Karpas-422 (cell line): ENCODE measurements around the gene TMEM59L. TPM values are rescaled to one million over a fixed set of nuclear protein-coding genes. Genes with fewer than 3 reads are reported as not detected.

ENCODE experiments used
- DNase-seq: peaks from one replicate; pipeline ENCODE4 v3.0.0-alpha.2; 2015
- H2AFZ ChIP-seq: fragments of 200-600 bp; sonication (generic); 2 replicates; pipeline ENCODE4 v1.6.1; 2014; ENCODE audit warnings: antibody characterized with exemption, low read length, mixed read lengths
- H3K27ac ChIP-seq: fragments of 200-600 bp; sonication (generic); 2 replicates; pipeline ENCODE4 v1.5.1; 2014; ENCODE audit warnings: mild to moderate bottlenecking, low read length, moderate library complexity
- H3K27me3 ChIP-seq: fragments of 200-600 bp; sonication (generic); 2 replicates; pipeline ENCODE4 v1.6.1; 2014; ENCODE audit warnings: low read length, mixed read lengths
- H3K36me3 ChIP-seq: fragments of 200-600 bp; sonication (generic); 2 replicates; pipeline ENCODE4 v1.6.1; 2014; ENCODE audit warnings: low read length, mixed read lengths; ENCODE audit not compliant: insufficient read depth
- H3K4me1 ChIP-seq: fragments of 200-600 bp; sonication (generic); 2 replicates; pipeline ENCODE4 v1.6.1; 2014; ENCODE audit warnings: mild to moderate bottlenecking, low read length, mixed read lengths
- H3K4me2 ChIP-seq: fragments of 200-600 bp; sonication (generic); 2 replicates; pipeline ENCODE4 v1.6.1; 2014; ENCODE audit warnings: low read length, low read depth, mild to moderate bottlenecking; ENCODE audit not compliant: poor library complexity, severe bottlenecking
- H3K4me3 ChIP-seq: fragments of 200-600 bp; sonication (generic); 2 replicates; pipeline ENCODE4 v1.5.1; 2014; ENCODE audit warnings: mild to moderate bottlenecking, antibody characterized with exemption, low read length, mixed read lengths
- H3K79me2 ChIP-seq: fragments of 200-600 bp; sonication (generic); 2 replicates; pipeline ENCODE4 v1.6.1; 2014; ENCODE audit warnings: mild to moderate bottlenecking, low read length, mixed read lengths
- H3K9ac ChIP-seq: fragments of 200-600 bp; sonication (generic); 2 replicates; pipeline ENCODE4 v1.6.0; 2014; ENCODE audit warnings: low read length
- H3K9me2 ChIP-seq: fragments of 200-600 bp; sonication (generic), shearing (Covaris generic); replicated peaks from 2 replicates; pipeline ENCODE4 v1.6.0; 2014; ENCODE audit warnings: mild to moderate bottlenecking, low read length, moderate library complexity; ENCODE audit not compliant: insufficient read depth
- H3K9me3 ChIP-seq: fragments of 300-700, 200-600 bp; sonication (generic); 2 replicates; pipeline ENCODE4 v1.6.1; 2014; ENCODE audit warnings: low read length, mixed read lengths
- H4K20me1 ChIP-seq: fragments of 200-600 bp; sonication (generic); 2 replicates; pipeline ENCODE4 v1.6.1; 2014; ENCODE audit warnings: mild to moderate bottlenecking, antibody characterized with exemption, low read length, low read depth; ENCODE audit not compliant: insufficient read depth
- total RNA-seq: library from RNA; depleted of rRNA; stranded (reverse); fragments of >200 nt; shearing (Covaris generic); gene quantifications from 2 replicates; pipeline ENCODE4 v1.2.3, GENCODE V29; 2014; ENCODE audit warnings: low replicate concordance; rRNA removed

Gene TMEM59L
- 0.43 and 2.5 TPM in 2 replicates for total RNA-seq

DNA sequence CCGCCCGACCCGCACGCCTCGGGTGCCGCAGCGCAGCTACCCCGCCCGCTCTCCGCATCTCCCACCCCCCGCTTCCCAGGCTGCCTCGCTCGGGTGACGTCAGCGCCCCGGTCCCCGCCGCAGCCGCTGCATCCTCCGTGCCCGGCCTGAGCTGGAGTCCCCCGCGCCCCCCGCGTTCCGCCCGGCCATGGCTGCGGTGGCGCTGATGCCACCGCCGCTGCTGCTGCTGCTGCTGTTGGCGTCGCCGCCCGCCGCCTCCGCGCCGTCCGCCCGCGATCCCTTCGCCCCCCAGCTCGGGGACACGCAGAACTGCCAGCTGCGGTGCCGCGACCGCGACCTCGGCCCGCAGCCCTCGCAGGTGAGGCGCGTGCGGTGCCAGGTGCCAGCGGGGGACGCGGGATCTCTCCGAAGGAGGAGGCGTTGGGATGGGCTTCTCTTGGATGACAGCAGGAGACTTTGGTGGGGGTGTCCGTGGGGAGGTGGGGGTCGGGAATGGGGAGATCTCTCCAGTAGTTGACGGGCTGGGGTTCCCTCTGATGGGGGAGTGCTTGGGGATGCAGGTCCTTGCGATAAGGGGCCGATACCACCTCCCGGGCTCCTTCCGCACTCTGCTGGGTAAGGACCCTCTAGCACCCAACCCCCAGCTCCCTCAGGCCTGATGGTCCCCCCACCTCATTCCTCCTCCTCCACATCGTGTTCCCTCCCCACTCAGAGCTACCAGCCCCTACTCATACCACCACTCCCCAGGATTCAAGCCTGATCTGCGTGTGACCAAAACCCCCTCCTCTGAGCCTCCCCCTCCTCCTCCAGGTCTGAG is at the start of gene TMEM59L:
TSS of gene TMEM59L (plus strand) at position 99 of the 817 bp plus-strand sequence. CDS start at position 188, 89 bp downstream.
- Histone ChIP-seq H2AFZ (no peak within 1 kb of the TSS), H3K4me2 (peak within 1 kb of the TSS; percentile 64), H3K9me3 (no peaks in the 10 kb centered on the region), H3K27me3 (no peaks in the 10 kb centered on the region), H3K9me2 (no peaks in the 10 kb centered on the region), H3K4me3 (peak within 1 kb of the TSS; percentile 54; the same call in 1 of the 2 replicates), H3K9ac (peak within 1 kb of the TSS; percentile 45), H3K27ac (no peak within 1 kb of the TSS), H3K36me3 (no peaks in the 10 kb centered on the region), H4K20me1 (0 out of 2 replicates have a peak, but pooled peaks cover 3% of the 10 kb centered on the region), H3K79me2 (no peaks in the 10 kb centered on the region), H3K4me1 (peaks cover 14% of the 10 kb centered on the region)
- no peak for DNase-seq

DNA sequence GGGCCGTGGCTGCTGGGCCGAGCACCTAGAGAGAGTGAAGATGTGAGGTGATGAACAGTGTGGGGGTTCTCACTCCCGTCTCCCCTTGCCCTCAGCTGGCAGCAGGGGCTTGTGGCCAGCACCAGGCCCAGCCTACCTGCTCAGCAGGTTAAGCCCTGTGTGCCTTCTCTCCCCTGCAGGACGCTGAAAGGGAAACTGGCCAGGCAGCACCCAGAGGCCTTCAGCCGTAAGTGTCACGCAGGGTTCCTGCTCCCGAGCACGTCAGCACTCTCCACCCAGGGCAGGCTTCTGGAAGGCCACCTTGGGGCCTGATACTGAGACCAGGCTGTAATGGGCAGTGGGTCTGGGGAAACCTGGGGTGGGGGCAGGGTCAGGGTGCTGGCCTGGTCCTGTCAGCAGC is 45.7 kb upstream of the TMEM59L start:
- Histone ChIP-seq H3K36me3 (peaks cover 19% of the 10 kb centered on the region), H3K9ac (no peak overlapping the region), H3K9me3 (no peaks in the 10 kb centered on the region), H3K27ac (no peak overlapping the region), H3K9me2 (no peaks in the 10 kb centered on the region), H4K20me1 (peaks cover 2% of the 10 kb centered on the region; the same call in 1 of the 2 replicates), H3K4me3 (no peak overlapping the region), H3K4me2 (no peak overlapping the region), H3K79me2 (peaks cover 2% of the 10 kb centered on the region), H3K4me1 (peaks cover 6% of the 10 kb centered on the region), H2AFZ (no peak overlapping the region), H3K27me3 (no peaks in the 10 kb centered on the region)
- DNase-seq = no peak

- no peaks in the 10 kb centered on the region for H3K9me3 ChIP-seq
- peaks cover 27% of the 10 kb centered on the region for H3K36me3 ChIP-seq
- H3K9ac ChIP-seq = no peak overlapping the region
Measured at GRCh38 chr19:18568367-18568766, 44.3 kb upstream of the TMEM59L start.

GRCh38 chr19:18571564-18572344 is 40.9 kb upstream of the TMEM59L start, which contains the start of gene UBA52:
Gene UBA52, plus strand, starts transcription at chr19:18571857. Its CDS starts 1,444 bp downstream, at chr19:18573301.
- Histone ChIP-seq H3K36me3 (peaks cover 46% of the 10 kb centered on the region), H3K9me3 (no peaks in the 10 kb centered on the region), H3K4me2 (peak within 1 kb of the TSS; percentile 92), H3K4me1 (peaks cover 19% of the 10 kb centered on the region), H3K79me2 (peaks cover 19% of the 10 kb centered on the region), H3K4me3 (peak within 1 kb of the TSS; percentile 96), H3K9me2 (no peaks in the 10 kb centered on the region), H3K27me3 (no peaks in the 10 kb centered on the region), H4K20me1 (peaks cover 32% of the 10 kb centered on the region), H2AFZ (no peak within 1 kb of the TSS), H3K9ac (peak within 1 kb of the TSS; percentile 95), H3K27ac (peak within 1 kb of the TSS; percentile 41)
- DNase-seq = peak; percentile 99

More at GRCh38 chr19:18568367-18568766, 44.3 kb upstream of the TMEM59L start:
- Histone ChIP-seq H3K4me2 (no peak overlapping the region), H3K27ac (no peak overlapping the region), H3K27me3 (no peaks in the 10 kb centered on the region), H3K4me3 (no peak overlapping the region), H3K79me2 (peaks cover 16% of the 10 kb centered on the region), H2AFZ (no peak overlapping the region), H3K9me2 (no peaks in the 10 kb centered on the region), H4K20me1 (peaks cover 16% of the 10 kb centered on the region), H3K4me1 (peaks cover 17% of the 10 kb centered on the region)
- no peak for DNase-seq

DNA sequence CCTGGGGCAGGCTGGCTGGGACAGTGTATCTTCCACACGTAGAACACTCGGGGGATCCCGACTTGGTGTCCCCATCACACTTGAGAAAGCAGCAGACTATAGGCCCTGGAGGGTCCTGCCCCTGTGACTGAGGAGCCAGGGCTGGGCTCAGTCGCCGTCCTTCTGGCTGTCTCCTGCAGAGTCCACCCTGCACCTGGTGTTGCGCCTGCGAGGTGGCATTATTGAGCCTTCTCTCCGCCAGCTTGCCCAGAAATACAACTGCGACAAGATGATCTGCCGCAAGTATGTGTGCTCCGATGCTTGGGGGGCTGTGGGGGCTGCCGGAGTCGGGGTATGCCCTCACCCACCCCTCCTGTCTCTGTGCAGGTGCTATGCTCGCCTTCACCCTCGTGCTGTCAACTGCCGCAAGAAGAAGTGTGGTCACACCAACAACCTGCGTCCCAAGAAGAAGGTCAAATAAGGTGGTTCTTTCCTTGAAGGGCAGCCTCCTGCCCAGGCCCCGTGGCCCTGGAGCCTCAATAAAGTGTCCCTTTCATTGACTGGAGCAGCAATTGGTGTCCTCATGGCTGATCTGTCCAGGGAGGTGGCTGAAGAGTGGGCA is 37.9 kb upstream of the TMEM59L start:
- Histone ChIP-seq H3K9me3 (no peaks in the 10 kb centered on the region), H3K36me3 (peaks cover 26% of the 10 kb centered on the region), H2AFZ (no peak overlapping the region), H3K4me1 (peaks cover 19% of the 10 kb centered on the region), H3K9me2 (no peaks in the 10 kb centered on the region), H3K4me3 (no peak overlapping the region), H4K20me1 (peaks cover 32% of the 10 kb centered on the region), H3K9ac (no peak overlapping the region), H3K27me3 (no peaks in the 10 kb centered on the region), H3K4me2 (no peak overlapping the region), H3K79me2 (peaks cover 19% of the 10 kb centered on the region), H3K27ac (no peak overlapping the region)
- DNase-seq = no peak

- H3K36me3 ChIP-seq = peaks cover 26% of the 10 kb centered on the region
- H3K9me3 ChIP-seq = no peaks in the 10 kb centered on the region
- H3K4me3 ChIP-seq = no peak overlapping the region
- no peak overlapping the region for H3K27ac ChIP-seq
- H3K9ac ChIP-seq = no peak overlapping the region
- no peaks in the 10 kb centered on the region for H3K27me3 ChIP-seq
- no peak overlapping the region for H3K4me2 ChIP-seq
- no peak overlapping the region for H2AFZ ChIP-seq
- peaks cover 13% of the 10 kb centered on the region for H3K4me1 ChIP-seq
- H4K20me1 ChIP-seq = peaks cover 32% of the 10 kb centered on the region
- no peaks in the 10 kb centered on the region for H3K9me2 ChIP-seq
- H3K79me2 ChIP-seq = peaks cover 19% of the 10 kb centered on the region
- peak; percentile 38 for DNase-seq
Measured at GRCh38 chr19:18576383-18576782, 36.3 kb upstream of the TMEM59L start.

- H3K4me2 ChIP-seq = no peak overlapping the region
- H3K9me2 ChIP-seq = no peaks in the 10 kb centered on the region
- no peak for DNase-seq
- H3K4me3 ChIP-seq = no peak overlapping the region
- H3K27ac ChIP-seq = no peak overlapping the region
- H3K9ac ChIP-seq = no peak overlapping the region
- H3K27me3 ChIP-seq = no peaks in the 10 kb centered on the region
- H3K4me1 ChIP-seq = peaks cover 12% of the 10 kb centered on the region
- H2AFZ ChIP-seq = no peak overlapping the region
- H3K79me2 ChIP-seq = peaks cover 12% of the 10 kb centered on the region
- no peaks in the 10 kb centered on the region for H3K9me3 ChIP-seq
- peaks cover 26% of the 10 kb centered on the region for H3K36me3 ChIP-seq
- peaks cover 26% of the 10 kb centered on the region for H4K20me1 ChIP-seq
Measured at GRCh38 chr19:18577365-18577914, 35.2 kb upstream of the TMEM59L start.
